ENCODE data around the gene PBRM1. TPM values are rescaled to one million over a fixed set of nuclear protein-coding genes. Genes with fewer than 3 reads are reported as not detected.

PBRM1 gene
- total RNA-seq, 1 donor from 2014 or later, result 90.1 TPM

DNA sequence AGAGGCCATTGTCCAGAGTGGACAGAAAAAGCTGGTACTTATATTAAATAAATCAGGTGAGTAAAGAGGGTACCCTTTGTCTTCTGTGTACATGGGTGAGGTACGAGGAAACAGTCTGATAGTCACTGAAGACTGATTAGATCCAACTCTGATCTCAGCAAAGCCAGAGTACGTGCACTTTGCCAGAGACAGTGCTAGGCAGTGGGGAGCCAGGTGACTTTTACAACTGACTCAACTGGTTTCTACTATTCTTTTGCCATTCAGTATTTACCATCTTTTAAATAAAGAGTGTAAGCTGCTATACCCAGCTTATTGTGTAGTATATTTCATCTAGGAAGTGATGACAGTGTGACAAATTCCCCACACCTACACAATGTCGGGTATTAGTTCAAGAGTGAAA, 3.4 kb upstream of the PBRM1 start:
- no peak for DNase-seq (ENCODE audit: low spot score in 2 of 2, unreplicated experiment in 2 of 2)
- peaks cover 45% of the 10 kb centered on the region for H3K36me3 Mint-ChIP-seq
- peaks cover 27% of the 10 kb centered on the region for H3K4me1 Mint-ChIP-seq
- H3K27me3 Mint-ChIP-seq (ENCODE audit: low read depth), result no peaks in the 10 kb centered on the region
- no peak overlapping the region for H3K4me3 Mint-ChIP-seq
- TF ChIP-seq, protein P1, sequence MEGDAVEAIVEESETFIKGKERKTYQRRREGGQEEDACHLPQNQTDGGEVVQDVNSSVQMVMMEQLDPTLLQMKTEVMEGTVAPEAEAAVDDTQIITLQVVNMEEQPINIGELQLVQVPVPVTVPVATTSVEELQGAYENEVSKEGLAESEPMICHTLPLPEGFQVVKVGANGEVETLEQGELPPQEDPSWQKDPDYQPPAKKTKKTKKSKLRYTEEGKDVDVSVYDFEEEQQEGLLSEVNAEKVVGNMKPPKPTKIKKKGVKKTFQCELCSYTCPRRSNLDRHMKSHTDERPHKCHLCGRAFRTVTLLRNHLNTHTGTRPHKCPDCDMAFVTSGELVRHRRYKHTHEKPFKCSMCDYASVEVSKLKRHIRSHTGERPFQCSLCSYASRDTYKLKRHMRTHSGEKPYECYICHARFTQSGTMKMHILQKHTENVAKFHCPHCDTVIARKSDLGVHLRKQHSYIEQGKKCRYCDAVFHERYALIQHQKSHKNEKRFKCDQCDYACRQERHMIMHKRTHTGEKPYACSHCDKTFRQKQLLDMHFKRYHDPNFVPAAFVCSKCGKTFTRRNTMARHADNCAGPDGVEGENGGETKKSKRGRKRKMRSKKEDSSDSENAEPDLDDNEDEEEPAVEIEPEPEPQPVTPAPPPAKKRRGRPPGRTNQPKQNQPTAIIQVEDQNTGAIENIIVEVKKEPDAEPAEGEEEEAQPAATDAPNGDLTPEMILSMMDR (IDR thresholded peaks at IDR 0.05; ENCODE audit: unreplicated experiment), result no peak
- H3K9me3 Mint-ChIP-seq, result no peaks in the 10 kb centered on the region
- no peak overlapping the region for H3K27ac Mint-ChIP-seq

DNA sequence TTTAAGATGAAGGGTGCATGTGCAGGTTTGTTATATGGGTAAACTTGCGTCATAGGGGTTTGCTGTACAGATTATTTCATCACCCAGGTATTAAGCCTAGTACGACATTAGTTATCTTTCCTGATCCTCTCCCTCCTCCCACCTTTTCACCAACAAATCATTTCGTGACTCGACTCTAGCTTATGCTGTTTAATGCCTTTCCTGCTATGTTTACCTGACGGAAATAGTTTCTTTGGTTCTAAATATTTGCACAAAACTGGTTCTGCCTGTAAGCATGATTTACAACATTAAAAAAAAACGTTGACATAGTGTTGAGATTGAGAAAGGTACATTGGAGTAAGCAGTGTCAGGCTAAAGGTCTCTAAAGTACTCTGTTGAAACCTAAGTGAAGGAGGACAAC, 2.6 kb upstream of the PBRM1 start:
- DNase-seq (ENCODE audit: low spot score in 2 of 2, unreplicated experiment in 2 of 2), result no peak
- Mint-ChIP-seq H3K27ac (peak overlapping the region; percentile 7), H3K9me3 (no peaks in the 10 kb centered on the region), H3K4me1 (peaks cover 31% of the 10 kb centered on the region), H3K27me3 (ENCODE audit: low read depth) (no peaks in the 10 kb centered on the region), H3K4me3 (no peak overlapping the region), H3K36me3 (peaks cover 39% of the 10 kb centered on the region)
- TF ChIP-seq, protein P1 (IDR thresholded peaks at IDR 0.05; ENCODE audit: unreplicated experiment), result no peak

DNA sequence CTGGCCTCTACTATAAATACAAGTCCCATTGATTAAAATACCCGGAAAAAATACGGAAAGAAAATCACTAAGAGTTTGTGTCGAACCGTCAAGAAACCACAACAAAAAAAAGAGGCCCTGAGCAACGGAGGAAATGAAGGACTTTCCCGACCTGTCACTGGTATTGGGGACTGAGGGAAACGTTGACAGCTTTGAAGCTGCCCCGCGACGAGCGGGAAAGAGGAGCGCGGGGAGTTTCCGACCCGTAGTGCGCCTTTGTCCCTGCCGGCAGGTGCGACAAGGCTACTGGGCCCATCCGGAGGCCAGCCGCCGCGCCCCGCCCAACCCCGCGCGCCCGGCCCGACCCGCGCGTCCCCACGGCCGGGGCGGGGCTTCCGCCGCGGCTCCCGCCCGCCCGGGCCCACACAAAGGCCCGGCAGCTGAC, 416 bp downstream of the PBRM1 start:
- no peaks in the 10 kb centered on the region for H3K27me3 Mint-ChIP-seq (ENCODE audit: low read depth)
- TF ChIP-seq, protein P1 (IDR thresholded peaks at IDR 0.05; ENCODE audit: unreplicated experiment), result no peak
- no peaks in the 10 kb centered on the region for H3K9me3 Mint-ChIP-seq
- peak overlapping the region; percentile 83 for H3K4me3 Mint-ChIP-seq
- H3K27ac Mint-ChIP-seq, result peak overlapping the region; percentile 96
- H3K4me1 Mint-ChIP-seq, result peaks cover 44% of the 10 kb centered on the region
- DNase-seq (ENCODE audit: low spot score in 2 of 2, unreplicated experiment in 2 of 2), result peak in 1 of 2 experiments; percentile 54
- peaks cover 22% of the 10 kb centered on the region for H3K36me3 Mint-ChIP-seq

DNA sequence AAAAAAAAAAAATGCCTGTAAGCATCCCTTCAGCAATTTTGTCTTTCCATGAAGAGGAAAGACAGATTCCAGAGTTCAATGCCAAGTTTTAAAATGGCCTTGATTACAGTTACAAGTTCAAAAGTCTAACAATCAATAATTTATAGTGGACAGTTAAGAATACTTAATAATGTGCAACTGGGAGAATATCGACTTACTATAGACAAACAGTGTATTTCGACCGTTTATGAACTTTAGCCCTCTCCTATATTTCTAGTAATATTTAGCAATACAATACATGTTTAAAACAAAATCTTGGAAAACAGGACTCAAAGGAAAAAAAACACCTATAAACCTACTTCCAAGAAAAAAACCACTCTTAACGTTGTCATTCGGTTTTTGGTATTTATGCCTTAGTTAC, 1.5 kb downstream of the PBRM1 start:
- no peak for DNase-seq (ENCODE audit: low spot score in 2 of 2, unreplicated experiment in 2 of 2)
- H3K4me3 Mint-ChIP-seq, result peak overlapping the region; percentile 83
- peak overlapping the region; percentile 96 for H3K27ac Mint-ChIP-seq
- H3K36me3 Mint-ChIP-seq, result peaks cover 16% of the 10 kb centered on the region
- no peaks in the 10 kb centered on the region for H3K27me3 Mint-ChIP-seq (ENCODE audit: low read depth)
- H3K9me3 Mint-ChIP-seq, result no peaks in the 10 kb centered on the region
- TF ChIP-seq, protein P1 (IDR thresholded peaks at IDR 0.05; ENCODE audit: unreplicated experiment), result no peak
- peaks cover 44% of the 10 kb centered on the region for H3K4me1 Mint-ChIP-seq

DNA sequence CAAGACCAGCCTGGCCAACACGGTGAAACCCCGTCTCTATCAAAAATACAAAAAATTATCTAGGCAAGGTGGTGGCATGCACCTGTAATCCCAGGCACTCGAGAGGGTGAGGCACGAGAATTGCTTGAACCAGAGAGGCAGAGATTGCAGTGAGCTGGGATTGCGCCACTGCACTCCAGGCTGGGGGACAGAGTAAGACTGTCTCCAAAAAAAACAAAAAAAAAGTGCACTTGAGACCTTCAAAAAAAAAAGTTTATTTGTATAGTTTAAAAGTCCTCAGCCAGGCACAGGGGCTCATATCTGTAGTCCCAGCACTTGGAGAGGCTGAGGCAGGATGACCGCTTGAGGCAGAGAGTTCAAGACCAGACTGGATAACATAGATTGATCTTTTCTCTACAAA, 2.1 kb downstream of the PBRM1 start:
- peak overlapping the region; percentile 76 for H3K27ac Mint-ChIP-seq
- DNase-seq (ENCODE audit: low spot score in 2 of 2, unreplicated experiment in 2 of 2), result no peak

More for the DNA sequence above, 2.1 kb downstream of the PBRM1 start:
- H3K27me3 Mint-ChIP-seq (ENCODE audit: low read depth), result no peaks in the 10 kb centered on the region
- no peaks in the 10 kb centered on the region for H3K9me3 Mint-ChIP-seq
- peaks cover 15% of the 10 kb centered on the region for H3K36me3 Mint-ChIP-seq
- TF ChIP-seq, protein P1 (IDR thresholded peaks at IDR 0.05; ENCODE audit: unreplicated experiment), result no peak
- H3K4me1 Mint-ChIP-seq, result peaks cover 43% of the 10 kb centered on the region
- peak overlapping the region; percentile 83 for H3K4me3 Mint-ChIP-seq
